GM10248 (cell line): ENCODE measurements around the gene AMFR.
A peak's percentile ranks its signal among the peaks of the same experiment; 100 is the strongest.

Experiments used
- CTCF ChIA-PET: fragments of 300-600 bp; sonication (Branson Sonifier 250); formaldehyde crosslinking; extraction: SDS; loops from one replicate; lab custom pipeline; 2021; ENCODE audit warnings: antibody characterized with exemption; lab: Yijun Ruan, JAX
- POLR2A ChIA-PET: fragments of 350-650 bp; sonication (Branson Sonifier 250); formaldehyde crosslinking; extraction: SDS; loops from one replicate; lab custom pipeline; 2020; ENCODE audit warnings: antibody characterized with exemption; lab: Yijun Ruan, JAX
- DNase-seq: peaks from one replicate; pipeline ENCODE4 v3.0.0; 2012; ENCODE audit errors: extremely low spot score
- CTCF ChIP-seq: IDR thresholded peaks from 2 replicates; pipeline ENCODE4 v1.5.1; 2012; ENCODE audit warnings: mild to moderate bottlenecking, low read depth; ENCODE audit errors: extremely low read depth, missing control alignments, control extremely low read depth

AMFR gene

GRCh38 chr16:56334761-56335160, 90.6 kb downstream of the AMFR start:
- CTCF ChIA-PET, result interaction anchor here (2.9 kb wide), 1 partner anchor 21 kb away, joined by 12 read pairs; no protein-coding TSS in a partner anchor
- no peak for DNase-seq
- POLR2A ChIA-PET, result no interaction called here
- TF ChIP-seq CTCF, result no peak

- peak; percentile 45 for DNase-seq
- CTCF ChIA-PET, result interaction anchor here (0.8 to 2.9 kb wide), 4 partner anchors 8 to 369 kb away, joined by 3 to 12 read pairs (median 7); no protein-coding TSS in a partner anchor
- TF ChIP-seq CTCF, result peak; percentile 46
- POLR2A ChIA-PET, result no interaction called here
Observed at GRCh38 chr16:56332464-56333079, 92.8 kb downstream of the AMFR start.

- CTCF ChIA-PET, result interaction anchor here (0.9 to 2.9 kb wide), 5 partner anchors 9 to 370 kb away, joined by 3 to 12 read pairs (median 4); no protein-coding TSS in a partner anchor
- POLR2A ChIA-PET, result no interaction called here
- no peak for DNase-seq
- TF ChIP-seq CTCF, result no peak
Observed at GRCh38 chr16:56331915-56332314, 93.4 kb downstream of the AMFR start.

- no peak for DNase-seq
- TF ChIP-seq CTCF, result no peak
- CTCF ChIA-PET, result interaction anchor here (0.9 to 2.8 kb wide), 4 partner anchors 9 to 370 kb away, joined by 3 to 11 read pairs (median 4); no protein-coding TSS in a partner anchor
- POLR2A ChIA-PET, result no interaction called here
Observed at GRCh38 chr16:56331399-56331798, 93.9 kb downstream of the AMFR start.

GRCh38 chr16:56330476-56330875, 94.9 kb downstream of the AMFR start:
- no peak for DNase-seq
- ChIA-PET POLR2A (no interaction called here), CTCF (interaction anchor here (1.2 to 1.4 kb wide), 2 partner anchors 26 to 371 kb away, joined by 3 to 4 read pairs; no protein-coding TSS in a partner anchor)
- no peak for TF ChIP-seq CTCF

GRCh38 chr16:56329887-56330286, 95.5 kb downstream of the AMFR start:
- no peak for TF ChIP-seq CTCF
- ChIA-PET POLR2A (no interaction called here), CTCF (interaction anchor here (1.2 to 3.9 kb wide), 3 partner anchors 11 to 372 kb away, joined by 3 to 31 read pairs (median 6); no protein-coding TSS in a partner anchor)
- no peak for DNase-seq
